ENCODE measurements around the gene PICALM.

Gene PICALM

DNA sequence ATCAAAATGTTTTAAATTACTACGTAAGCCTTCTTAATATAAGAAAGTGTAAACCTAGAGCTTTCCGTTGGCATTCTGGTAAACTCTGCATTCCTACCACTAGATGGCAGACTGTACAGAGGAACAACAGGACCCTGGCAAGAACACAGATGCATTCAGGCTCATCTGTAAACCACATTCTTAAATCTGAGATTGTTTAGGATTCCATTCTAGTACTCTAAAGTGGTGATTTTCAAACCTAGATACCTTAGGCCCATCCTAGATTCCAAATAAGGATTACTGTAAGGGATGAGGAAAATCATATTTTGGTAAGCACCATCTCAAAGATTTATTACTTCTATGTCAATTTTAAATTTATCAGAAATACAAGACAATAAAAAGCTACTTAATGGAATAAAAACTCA is 26.9 kb downstream of the PICALM start:
- H3K9me3 Mint-ChIP-seq, result no peaks in the 10 kb centered on the region
- H3K27ac Mint-ChIP-seq, result peak overlapping the region; percentile 60
- ATAC-seq, result peak; percentile 84
- peak overlapping the region; percentile 9 for H3K4me3 Mint-ChIP-seq
- no peaks in the 10 kb centered on the region for H3K27me3 Mint-ChIP-seq
- peaks cover 92% of the 10 kb centered on the region for H3K4me1 Mint-ChIP-seq
- H3K36me3 Mint-ChIP-seq, result peaks cover 14% of the 10 kb centered on the region

DNA sequence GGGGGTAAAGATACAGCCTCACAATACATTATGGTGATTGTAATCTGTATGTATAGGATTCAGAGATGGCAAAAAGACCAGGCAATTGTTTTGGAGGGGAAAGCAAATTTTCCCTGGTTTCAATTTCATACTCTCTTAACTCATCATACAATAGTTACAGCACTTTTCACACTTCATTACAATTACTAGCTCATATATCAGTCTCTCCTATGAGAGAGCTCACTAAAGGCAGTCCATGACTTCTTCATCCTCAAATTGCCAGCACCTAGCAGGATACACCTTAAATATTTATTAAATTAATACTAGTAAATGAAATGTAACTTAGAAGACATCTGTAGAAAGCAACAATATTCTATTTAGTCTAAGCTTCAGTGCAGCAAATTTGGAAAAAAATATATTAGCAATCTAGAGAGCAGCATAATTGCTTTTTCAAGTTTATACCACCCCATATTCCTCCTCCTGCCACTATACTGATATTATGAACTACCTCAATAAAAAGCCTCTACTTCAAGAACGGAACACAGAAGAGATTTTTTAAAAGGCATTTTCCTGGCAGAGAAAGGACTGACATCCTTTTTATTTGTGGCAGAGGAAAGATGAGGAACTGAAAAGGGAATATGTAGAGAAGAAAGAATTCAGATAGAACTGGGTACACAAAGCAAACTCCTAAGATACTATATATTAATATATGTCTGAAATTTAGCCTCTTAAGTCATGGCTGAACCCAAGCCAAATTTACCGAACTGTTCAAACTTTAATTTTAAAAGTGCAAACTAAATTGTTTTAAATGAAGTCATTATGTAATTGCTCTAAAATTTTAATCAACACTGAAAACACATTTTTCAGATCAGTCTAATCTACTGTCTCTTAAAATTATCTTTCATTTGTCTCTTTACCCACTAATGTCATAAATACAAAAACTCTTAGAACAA is 27.7 kb downstream of the PICALM start:
- H3K27ac Mint-ChIP-seq, result peak overlapping the region; percentile 60
- H3K36me3 Mint-ChIP-seq, result peaks cover 12% of the 10 kb centered on the region
- no peak for ATAC-seq
- H3K9me3 Mint-ChIP-seq, result no peaks in the 10 kb centered on the region
- peaks cover 84% of the 10 kb centered on the region for H3K4me1 Mint-ChIP-seq
- no peak overlapping the region for H3K4me3 Mint-ChIP-seq
- no peaks in the 10 kb centered on the region for H3K27me3 Mint-ChIP-seq

DNA sequence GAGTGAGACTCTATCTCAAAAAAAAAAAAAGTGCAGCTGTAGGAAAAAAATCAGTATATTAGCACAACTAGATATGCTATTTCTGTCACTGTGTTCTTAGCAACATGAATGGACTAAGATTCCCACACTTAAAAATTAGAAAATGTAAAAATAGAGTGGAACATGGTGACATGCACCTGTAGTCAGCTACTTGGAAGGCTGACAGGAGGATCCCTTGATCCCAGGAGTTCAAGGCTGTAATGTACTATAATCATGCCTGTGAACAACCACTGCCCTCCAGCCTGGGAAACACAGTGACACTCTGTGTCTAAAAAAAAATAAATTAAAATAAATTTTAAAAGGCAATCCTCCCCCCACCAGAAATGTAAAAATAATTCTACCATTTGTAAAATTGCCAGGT is 29.8 kb downstream of the PICALM start:
- Mint-ChIP-seq H3K36me3 (peaks cover 12% of the 10 kb centered on the region), H3K27me3 (no peaks in the 10 kb centered on the region), H3K27ac (peak overlapping the region; percentile 79), H3K4me1 (peaks cover 80% of the 10 kb centered on the region), H3K4me3 (no peak overlapping the region), H3K9me3 (no peaks in the 10 kb centered on the region)
- no peak for ATAC-seq

DNA sequence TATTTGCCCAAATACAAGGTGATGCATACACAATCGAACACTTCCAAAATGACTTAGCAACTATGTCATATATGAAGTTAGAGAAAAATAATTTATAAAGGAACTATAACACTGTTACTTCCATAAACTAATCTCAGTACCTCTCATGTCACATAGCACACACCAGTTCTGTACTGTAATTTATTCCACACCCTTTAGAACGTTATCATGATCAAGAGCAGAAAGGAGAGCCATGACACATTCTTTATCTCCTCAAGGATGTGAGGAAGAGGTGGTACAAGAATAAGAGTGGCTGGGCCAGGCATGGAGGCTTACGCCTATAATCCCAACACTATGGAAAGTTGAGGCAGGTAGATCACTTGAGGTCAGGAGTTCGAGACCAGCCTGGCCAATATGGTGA is 31.1 kb downstream of the PICALM start:
- Mint-ChIP-seq H3K4me1 (peaks cover 78% of the 10 kb centered on the region), H3K9me3 (no peaks in the 10 kb centered on the region), H3K36me3 (peaks cover 19% of the 10 kb centered on the region), H3K27me3 (no peaks in the 10 kb centered on the region), H3K4me3 (no peak overlapping the region), H3K27ac (no peak overlapping the region)
- no peak for ATAC-seq

DNA sequence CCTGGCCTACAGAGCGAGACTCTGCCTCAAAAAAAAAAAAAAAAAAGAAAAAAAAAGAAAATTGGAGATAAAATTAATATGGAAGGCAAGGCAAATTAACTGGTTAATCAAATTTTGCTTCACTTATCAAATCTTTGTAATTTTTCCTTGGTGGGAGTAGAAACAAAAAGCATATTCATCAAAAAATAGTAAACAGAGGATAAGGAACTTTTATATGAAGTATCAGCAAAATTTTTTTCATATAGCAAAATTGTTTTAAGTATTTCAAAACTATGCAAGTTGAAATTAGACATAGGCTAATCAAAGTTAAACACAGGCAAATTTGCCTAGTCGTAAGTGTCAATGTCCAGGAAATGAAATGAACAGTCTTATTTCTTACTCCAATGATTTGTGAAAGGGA is 33.0 kb downstream of the PICALM start:
- no peak overlapping the region for H3K27ac Mint-ChIP-seq
- H3K4me1 Mint-ChIP-seq, result peaks cover 64% of the 10 kb centered on the region
- H3K27me3 Mint-ChIP-seq, result no peaks in the 10 kb centered on the region
- no peak for ATAC-seq
- H3K4me3 Mint-ChIP-seq, result no peak overlapping the region
- H3K9me3 Mint-ChIP-seq, result no peaks in the 10 kb centered on the region
- peaks cover 18% of the 10 kb centered on the region for H3K36me3 Mint-ChIP-seq

DNA sequence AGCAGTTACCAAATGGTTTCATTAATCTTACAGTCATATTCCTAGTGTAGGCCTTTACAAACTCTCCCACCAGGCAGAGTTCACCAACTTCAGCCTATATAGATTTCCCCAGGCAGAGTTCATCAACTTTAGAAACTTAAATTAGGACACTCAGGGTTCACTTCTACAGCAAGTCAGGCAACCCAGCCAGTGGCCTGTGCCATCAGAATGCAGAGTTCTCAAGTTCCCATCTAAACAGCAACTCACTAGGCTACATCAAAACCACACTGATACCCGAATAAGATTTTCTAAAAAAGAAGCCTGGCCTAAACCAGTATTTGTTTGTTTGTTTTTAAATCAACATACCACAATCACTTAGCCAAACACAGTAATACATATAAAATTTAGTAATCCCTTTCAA is 33.7 kb downstream of the PICALM start:
- Mint-ChIP-seq H3K4me1 (peaks cover 59% of the 10 kb centered on the region), H3K36me3 (peaks cover 14% of the 10 kb centered on the region), H3K9me3 (no peaks in the 10 kb centered on the region), H3K27me3 (no peaks in the 10 kb centered on the region), H3K27ac (no peak overlapping the region), H3K4me3 (no peak overlapping the region)
- ATAC-seq, result no peak

DNA sequence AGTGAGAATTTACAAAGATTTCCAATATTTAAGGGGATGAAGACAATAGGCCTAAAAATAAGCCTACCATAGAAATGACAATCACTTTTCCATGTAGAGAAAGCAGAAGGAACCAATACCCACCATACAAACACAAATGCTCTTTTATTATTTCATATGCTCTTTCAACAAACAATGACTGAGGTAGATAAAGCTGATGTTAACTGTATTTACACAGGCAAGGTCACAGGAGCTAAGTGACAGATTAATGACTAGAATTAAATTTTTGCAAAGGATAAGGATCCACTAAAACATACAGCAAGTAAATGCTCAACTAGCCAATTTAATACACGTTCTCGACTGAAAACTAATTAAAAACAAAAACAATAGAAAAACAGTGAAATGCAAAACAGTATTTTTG is 34.2 kb downstream of the PICALM start:
- no peak overlapping the region for H3K27ac Mint-ChIP-seq

DNA sequence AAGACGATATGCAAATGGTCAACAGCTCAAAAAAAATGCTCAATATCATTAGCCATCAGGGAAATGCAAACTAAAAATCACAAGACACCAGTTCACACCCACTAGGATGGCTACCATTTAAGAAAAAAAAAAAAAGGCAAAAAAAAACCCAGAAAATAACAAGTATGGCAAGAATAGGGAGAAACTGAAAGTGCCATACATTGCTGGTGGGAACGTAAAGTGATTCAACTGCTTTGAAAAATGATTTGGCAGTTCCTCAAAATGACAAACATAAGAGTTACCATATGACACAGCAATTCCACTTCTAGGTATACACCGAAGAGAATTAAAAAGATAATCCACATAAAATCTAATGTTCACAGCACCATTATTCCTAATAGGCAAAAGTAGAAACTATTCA is 47.5 kb downstream of the PICALM start:
- H3K9me3 Mint-ChIP-seq, result no peaks in the 10 kb centered on the region
- H3K27ac Mint-ChIP-seq, result peak overlapping the region; percentile 63
- no peak overlapping the region for H3K4me3 Mint-ChIP-seq
- H3K27me3 Mint-ChIP-seq, result no peaks in the 10 kb centered on the region
- peaks cover 42% of the 10 kb centered on the region for H3K4me1 Mint-ChIP-seq
- H3K36me3 Mint-ChIP-seq, result peaks cover 62% of the 10 kb centered on the region
- peak; percentile 39 for ATAC-seq

More for the DNA sequence above, 34.2 kb downstream of the PICALM start:
- Mint-ChIP-seq H3K4me3 (no peak overlapping the region), H3K9me3 (no peaks in the 10 kb centered on the region), H3K27me3 (no peaks in the 10 kb centered on the region), H3K36me3 (peaks cover 15% of the 10 kb centered on the region), H3K4me1 (peaks cover 55% of the 10 kb centered on the region)
- ATAC-seq, result no peak

DNA sequence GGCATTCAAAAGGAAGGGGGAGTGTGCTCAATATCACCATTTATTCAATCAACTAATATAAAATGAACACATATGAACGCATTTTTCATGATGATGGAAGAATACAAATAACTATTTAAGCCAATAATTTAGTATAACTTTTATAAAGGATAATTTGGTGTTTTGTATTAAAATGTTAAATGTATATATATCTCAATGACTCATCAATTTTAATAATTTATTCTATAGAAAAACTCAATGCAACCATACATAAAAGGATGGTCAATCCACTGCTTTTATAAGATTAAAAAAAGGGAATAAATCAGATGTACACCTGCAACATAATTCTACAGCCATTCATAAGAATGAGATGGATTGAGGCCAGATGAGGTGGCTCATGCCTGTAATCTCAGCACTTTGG is 50.6 kb downstream of the PICALM start:
- Mint-ChIP-seq H3K27me3 (no peaks in the 10 kb centered on the region), H3K9me3 (no peaks in the 10 kb centered on the region), H3K4me3 (no peak overlapping the region), H3K4me1 (peaks cover 41% of the 10 kb centered on the region), H3K27ac (no peak overlapping the region), H3K36me3 (peaks cover 57% of the 10 kb centered on the region)
- ATAC-seq, result no peak

DNA sequence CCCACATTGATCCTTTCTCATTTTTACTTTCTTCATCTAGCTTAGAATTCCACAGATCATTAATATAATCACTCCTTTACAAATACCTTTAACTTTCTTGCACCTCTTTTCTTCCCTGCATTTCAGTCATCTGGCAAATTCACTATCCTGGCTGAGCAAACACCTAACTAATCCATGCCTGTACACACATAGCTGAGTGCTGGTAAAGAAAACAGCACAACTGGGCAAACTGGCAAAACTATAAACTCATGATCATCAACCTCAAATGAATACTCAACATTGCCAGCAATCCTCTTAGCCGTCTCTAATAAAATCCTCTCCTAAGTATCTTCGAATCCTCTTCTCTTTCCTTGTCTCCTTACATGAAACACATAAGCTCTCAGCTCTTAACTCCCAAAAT is 52.4 kb downstream of the PICALM start:
- no peaks in the 10 kb centered on the region for H3K9me3 Mint-ChIP-seq
- no peak for ATAC-seq
- H3K27me3 Mint-ChIP-seq, result no peaks in the 10 kb centered on the region
- peaks cover 25% of the 10 kb centered on the region for H3K4me1 Mint-ChIP-seq
- H3K4me3 Mint-ChIP-seq, result no peak overlapping the region
- peak overlapping the region; percentile 72 for H3K27ac Mint-ChIP-seq
- peaks cover 47% of the 10 kb centered on the region for H3K36me3 Mint-ChIP-seq

DNA sequence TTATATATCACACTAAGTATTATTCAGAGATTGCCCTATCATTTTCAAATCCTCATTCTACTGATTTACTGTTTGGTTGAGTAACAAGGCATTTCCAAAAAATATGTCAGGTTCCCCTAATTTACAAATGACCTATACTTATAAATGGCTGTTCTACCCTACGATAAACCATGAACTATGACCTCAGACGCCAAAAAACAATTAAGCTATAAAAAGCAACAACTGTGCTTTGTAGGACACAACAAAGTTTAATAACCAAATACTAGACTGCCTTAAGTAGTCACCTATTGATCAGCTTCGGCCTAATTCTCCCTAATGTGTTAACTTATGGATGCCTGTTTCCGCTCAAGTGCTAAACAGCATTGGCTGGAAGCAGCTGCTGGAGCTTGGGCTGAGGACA is 53.2 kb downstream of the PICALM start:
- H3K27ac Mint-ChIP-seq, result peak overlapping the region; percentile 72
- no peak overlapping the region for H3K4me3 Mint-ChIP-seq
- no peaks in the 10 kb centered on the region for H3K9me3 Mint-ChIP-seq
- no peak for ATAC-seq
- peaks cover 40% of the 10 kb centered on the region for H3K36me3 Mint-ChIP-seq
- no peaks in the 10 kb centered on the region for H3K27me3 Mint-ChIP-seq
- H3K4me1 Mint-ChIP-seq, result peaks cover 18% of the 10 kb centered on the region

DNA sequence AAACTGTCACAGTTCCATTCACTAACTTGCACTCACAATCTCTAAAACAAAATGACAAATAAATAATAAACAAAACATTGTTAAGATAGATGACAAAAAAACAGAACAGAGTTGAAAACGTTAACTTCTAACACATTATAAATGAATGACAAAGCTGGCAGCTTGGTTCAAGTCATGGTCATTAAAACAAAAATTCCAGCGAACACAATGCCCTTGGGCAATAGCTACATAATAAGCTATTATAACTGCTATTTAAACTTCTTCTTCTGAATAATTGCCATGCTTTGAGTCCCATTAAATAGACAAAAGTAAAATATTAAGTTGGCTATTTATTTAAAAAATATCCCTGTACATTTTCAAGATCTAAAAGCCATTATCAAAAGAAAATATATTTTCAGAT is 54.7 kb downstream of the PICALM start:
- Mint-ChIP-seq H3K36me3 (peaks cover 45% of the 10 kb centered on the region), H3K4me1 (peaks cover 18% of the 10 kb centered on the region), H3K27me3 (no peaks in the 10 kb centered on the region), H3K9me3 (no peaks in the 10 kb centered on the region), H3K27ac (no peak overlapping the region), H3K4me3 (no peak overlapping the region)
- ATAC-seq, result no peak

DNA sequence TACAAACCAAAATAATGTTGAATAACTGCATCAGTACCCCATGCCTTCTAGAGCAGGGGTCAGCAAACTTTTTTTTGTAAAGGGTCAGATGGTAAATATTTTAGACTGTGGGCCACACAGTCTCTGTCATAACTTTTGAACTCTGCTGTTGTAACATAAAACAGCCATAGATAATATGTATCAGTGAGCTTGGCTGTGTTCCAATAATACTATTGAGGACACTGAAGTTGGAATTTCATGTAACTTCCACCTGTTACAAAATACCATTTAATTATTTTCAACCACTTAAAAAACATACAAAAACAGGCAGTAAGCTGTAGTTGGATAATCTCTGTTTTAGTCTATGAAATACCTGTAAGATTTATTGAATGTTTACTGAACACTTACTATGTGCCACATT is 55.2 kb downstream of the PICALM start:
- Mint-ChIP-seq H3K4me1 (peaks cover 18% of the 10 kb centered on the region), H3K4me3 (no peak overlapping the region), H3K9me3 (no peaks in the 10 kb centered on the region), H3K27me3 (no peaks in the 10 kb centered on the region), H3K27ac (no peak overlapping the region), H3K36me3 (peaks cover 50% of the 10 kb centered on the region)
- no peak for ATAC-seq

DNA sequence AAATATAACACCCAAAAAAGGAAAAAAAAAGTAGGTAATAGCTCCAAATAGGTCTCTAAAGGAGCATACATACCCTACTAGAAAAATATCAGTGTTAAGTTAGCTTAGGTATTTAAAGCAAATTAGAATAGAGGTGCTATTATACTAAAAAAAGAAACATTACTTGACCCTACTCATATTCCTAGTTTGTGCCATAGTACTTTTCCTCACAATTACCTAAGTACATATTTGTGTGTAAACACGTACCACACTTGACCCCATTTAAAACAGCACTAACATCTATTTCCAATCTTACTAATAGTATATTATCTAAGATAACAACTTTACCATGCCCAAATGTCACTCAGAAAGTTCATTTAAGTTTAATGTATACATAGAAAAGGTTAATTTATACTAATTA is 57.7 kb downstream of the PICALM start:
- H3K9me3 Mint-ChIP-seq, result no peaks in the 10 kb centered on the region
- H3K4me1 Mint-ChIP-seq, result peaks cover 11% of the 10 kb centered on the region
- peaks cover 55% of the 10 kb centered on the region for H3K36me3 Mint-ChIP-seq
- no peak overlapping the region for H3K4me3 Mint-ChIP-seq
- H3K27ac Mint-ChIP-seq, result no peak overlapping the region
- ATAC-seq, result no peak
- H3K27me3 Mint-ChIP-seq, result no peaks in the 10 kb centered on the region

DNA sequence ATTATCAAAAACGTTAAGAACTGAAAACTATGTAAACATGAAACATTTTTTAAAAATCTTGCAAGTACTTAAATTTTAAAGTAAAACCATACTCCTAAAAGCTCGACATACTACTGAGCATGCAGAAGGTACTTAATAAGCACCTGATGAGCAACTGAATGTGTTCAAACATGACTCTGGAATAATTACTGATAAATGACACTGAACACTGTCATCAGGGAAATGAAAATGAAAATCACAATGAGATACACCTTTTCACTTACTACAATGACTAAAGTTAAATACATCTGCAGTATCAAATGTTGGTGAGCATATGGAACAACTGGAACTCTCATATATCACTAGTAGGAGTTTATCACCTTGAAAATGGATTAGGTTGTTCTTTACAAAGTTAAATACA is 65.2 kb downstream of the PICALM start:
- no peaks in the 10 kb centered on the region for H3K9me3 Mint-ChIP-seq
- H3K36me3 Mint-ChIP-seq, result peaks cover 41% of the 10 kb centered on the region
- no peaks in the 10 kb centered on the region for H3K27me3 Mint-ChIP-seq
- H3K4me3 Mint-ChIP-seq, result no peak overlapping the region
- H3K27ac Mint-ChIP-seq, result no peak overlapping the region
- H3K4me1 Mint-ChIP-seq, result no peaks in the 10 kb centered on the region
- no peak for ATAC-seq

DNA sequence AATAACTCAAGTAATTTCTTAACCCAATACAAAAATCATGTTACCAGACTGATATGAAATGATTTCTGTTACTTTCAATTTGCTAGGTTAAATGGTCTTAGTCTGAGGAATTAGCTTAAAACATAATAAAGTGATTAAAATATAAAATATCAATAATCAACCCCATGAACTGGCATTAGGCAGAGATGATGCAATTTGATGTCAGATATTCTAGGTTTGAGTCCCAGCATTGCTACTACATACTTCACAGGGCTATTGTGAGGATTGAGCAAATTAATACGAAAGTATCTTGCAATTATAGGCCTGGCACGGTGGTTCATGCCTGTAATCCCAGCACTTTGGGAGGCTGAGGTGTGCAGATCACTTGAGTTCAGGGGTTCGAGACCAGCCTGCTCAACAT is 66.5 kb downstream of the PICALM start:
- Mint-ChIP-seq H3K9me3 (no peaks in the 10 kb centered on the region), H3K36me3 (peaks cover 42% of the 10 kb centered on the region), H3K27me3 (no peaks in the 10 kb centered on the region), H3K4me1 (no peaks in the 10 kb centered on the region), H3K27ac (no peak overlapping the region), H3K4me3 (no peak overlapping the region)
- no peak for ATAC-seq
